GM12873 (cell line): Measurements from ENCODE around the gene PPOX.

Experiments
- TF ChIP-seq, protein P1 (sequence below): IDR thresholded peaks from 2 replicates; pipeline ENCODE4 v1.5.1; 2012; ENCODE audit warnings: low read depth, mild to moderate bottlenecking, moderate library complexity, low read length, control low read depth; ENCODE audit not compliant: insufficient read depth; ENCODE audit errors: missing control alignments

The PPOX gene

DNA sequence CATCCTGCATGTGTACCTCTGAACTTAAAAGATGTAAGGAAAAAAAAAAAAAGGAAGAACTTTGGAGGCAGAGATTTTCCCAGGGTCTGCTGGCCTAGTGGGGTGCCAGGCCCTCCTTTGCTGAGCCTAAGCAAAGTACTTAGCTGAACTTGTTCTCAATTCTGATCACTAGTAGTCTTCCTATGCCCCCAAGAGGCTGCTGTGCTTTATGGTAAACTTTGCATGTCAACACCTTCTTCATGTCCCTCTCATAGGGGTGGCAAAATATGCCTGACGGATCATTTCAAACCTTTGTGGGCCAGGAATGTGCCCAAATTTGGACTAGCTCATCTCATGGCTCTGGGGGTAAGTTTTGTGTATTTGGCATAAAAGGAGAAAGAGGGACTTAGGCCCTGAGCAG lies 8.4 kb upstream of the PPOX start:
- TF ChIP-seq, protein P1, sequence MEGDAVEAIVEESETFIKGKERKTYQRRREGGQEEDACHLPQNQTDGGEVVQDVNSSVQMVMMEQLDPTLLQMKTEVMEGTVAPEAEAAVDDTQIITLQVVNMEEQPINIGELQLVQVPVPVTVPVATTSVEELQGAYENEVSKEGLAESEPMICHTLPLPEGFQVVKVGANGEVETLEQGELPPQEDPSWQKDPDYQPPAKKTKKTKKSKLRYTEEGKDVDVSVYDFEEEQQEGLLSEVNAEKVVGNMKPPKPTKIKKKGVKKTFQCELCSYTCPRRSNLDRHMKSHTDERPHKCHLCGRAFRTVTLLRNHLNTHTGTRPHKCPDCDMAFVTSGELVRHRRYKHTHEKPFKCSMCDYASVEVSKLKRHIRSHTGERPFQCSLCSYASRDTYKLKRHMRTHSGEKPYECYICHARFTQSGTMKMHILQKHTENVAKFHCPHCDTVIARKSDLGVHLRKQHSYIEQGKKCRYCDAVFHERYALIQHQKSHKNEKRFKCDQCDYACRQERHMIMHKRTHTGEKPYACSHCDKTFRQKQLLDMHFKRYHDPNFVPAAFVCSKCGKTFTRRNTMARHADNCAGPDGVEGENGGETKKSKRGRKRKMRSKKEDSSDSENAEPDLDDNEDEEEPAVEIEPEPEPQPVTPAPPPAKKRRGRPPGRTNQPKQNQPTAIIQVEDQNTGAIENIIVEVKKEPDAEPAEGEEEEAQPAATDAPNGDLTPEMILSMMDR: no peak

DNA sequence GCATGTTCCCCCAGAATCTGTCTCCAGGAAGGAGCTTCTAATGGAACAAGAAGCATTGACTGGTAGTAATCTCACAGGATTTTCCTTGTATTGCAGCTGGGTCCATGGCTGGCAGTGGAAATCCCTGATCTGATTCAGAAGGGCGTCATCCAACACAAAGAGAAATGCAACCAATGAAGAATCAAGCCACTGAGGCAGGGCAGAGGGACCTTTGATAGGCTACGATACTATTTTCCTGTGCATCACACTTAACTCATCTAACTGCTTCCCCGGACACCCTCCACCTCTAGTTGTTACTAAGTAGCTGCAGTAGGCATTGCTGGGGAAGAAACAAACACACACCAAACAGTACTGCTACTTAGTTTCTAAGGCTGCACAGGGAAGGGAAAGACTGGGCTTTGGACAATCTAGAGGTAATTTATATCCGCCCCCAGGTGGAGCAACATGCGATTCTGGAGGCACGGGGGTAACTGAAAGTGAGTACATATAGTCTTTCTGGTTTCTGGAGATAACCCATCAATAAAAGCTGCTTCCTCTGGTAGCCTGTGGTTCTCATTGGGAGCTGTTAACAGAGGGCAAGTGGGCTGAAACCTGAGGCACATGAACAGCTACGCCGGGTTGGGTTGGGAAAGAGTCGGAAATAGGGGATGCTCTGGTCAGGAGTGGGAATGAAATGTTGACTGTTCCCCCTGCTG lies 7.8 kb upstream of the PPOX start:
- TF ChIP-seq, protein P1: no peak

DNA sequence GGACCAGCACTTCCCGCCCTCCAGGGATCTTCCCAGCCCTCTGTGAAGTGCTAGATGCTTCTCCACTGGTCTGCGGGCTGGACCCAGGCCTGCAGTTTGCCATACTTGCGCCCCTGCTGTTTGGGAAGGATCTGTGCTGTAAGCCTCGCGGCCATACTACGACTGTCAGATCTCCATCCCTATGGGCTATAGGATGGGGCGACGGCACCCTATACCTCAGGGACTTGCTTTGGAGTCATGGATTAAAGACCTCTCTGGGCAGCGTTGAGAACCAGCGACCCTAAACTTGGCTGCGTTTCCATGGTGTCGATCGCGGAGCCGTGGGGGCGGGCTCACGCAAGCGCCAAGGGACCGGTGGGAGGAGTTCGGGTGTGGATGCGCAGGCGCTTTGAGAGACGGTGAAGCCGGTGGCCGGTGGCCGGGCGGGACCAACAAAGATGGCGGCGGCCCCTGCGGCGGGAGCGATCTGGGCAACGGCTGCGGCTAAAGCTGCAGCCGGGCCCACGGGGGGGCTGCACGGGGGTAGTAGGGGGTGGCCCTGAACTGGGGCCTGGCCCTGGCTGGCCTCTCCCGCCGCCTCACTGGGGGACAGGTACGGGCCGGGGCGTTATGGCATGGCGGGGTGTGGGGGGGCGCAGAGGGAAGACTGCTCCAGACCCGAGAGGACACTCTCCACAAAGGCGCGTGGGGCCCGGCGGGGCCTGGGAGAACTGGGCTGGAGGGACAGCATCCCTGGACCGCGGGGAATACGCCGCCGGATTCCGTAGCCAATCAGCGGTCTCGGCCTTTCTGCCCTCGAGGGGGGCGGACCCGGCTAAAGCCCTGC lies 6.9 kb upstream of the PPOX start, which contains the start of gene USP21:
TSS of gene USP21 (plus strand) at position 414 of the 826 bp plus-strand sequence. CDS start 1,141 bp downstream, outside the sequence.
- TF ChIP-seq, protein P1: peak; percentile 36

DNA sequence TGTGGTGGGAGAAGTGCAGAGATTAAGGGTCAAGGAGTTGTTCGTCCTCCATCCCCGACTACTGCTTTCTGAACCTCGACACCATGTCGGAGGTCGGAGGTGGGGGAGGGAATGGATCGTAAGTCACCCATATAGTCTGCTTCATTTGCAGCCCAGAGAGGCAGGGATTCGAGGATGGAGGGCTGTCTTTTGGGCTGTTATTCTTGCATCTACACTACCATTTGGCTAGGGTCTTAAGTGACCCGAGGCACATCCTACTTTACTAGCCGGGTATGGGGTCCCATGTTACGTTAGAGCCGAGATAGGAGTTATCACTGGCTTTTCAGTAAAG lies 6.3 kb upstream of the PPOX start:
- TF ChIP-seq, protein P1: no peak

DNA sequence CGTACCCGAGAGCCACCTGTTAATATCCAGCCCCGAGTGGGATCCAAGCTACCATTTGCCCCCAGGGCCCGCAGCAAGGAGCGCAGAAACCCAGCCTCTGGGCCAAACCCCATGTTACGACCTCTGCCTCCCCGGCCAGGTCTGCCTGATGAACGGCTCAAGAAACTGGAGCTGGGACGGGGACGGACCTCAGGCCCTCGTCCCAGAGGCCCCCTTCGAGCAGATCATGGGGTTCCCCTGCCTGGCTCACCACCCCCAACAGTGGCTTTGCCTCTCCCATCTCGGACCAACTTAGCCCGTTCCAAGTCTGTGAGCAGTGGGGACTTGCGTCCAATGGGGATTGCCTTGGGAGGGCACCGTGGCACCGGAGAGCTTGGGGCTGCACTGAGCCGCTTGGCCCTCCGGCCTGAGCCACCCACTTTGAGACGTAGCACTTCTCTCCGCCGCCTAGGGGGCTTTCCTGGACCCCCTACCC lies 5.5 kb upstream of the PPOX start:
- TF ChIP-seq, protein P1: no peak

DNA sequence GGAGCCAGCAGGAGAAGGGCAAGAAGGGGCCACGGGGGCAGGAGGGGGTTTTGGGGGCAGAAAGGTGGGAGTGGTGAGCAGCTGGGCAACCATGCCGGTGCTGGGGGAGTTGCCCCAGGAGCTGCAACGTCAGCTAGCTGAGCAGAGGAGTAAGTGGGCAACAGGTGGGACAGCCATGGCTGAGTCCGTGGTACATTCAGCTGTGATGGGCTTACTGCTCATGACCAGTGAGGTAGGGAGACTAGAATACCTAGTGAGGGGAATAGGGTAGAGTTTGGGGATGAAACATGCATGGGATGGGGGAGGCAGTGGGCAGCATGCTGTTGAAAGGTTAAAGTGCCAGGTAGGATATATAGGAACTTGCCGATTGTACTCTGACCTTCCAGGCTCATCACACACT lies 4.6 kb upstream of the PPOX start:
- TF ChIP-seq, protein P1: no peak

DNA sequence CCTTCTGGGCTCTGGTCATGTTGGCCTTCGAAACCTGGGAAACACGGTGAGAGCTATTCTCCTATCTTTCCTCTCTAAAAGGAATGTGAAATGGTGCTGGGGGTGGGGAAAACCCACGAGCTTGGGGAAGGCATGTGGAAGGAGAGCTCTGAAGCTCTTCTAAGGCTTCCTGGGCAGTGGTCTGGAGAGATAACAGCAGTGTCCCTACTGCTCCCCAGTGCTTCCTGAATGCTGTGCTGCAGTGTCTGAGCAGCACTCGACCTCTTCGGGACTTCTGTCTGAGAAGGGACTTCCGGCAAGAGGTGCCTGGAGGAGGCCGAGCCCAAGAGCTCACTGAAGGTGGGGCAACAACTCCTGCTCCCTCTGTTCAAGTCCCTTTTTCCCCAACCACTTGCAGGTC lies 4.2 kb upstream of the PPOX start:
- TF ChIP-seq, protein P1: no peak
